ENCODE results near the gene ZBTB46. TPM values are rescaled to one million over a fixed set of nuclear protein-coding genes. Genes with fewer than 3 reads are reported as not detected.

Gene ZBTB46
- total RNA-seq, 1 donor from 2014 or later, result 0.58 TPM

GRCh38 chr20:63693733-63694583 is 137.1 kb downstream of the ZBTB46 start:
- no peak for DNase-seq (ENCODE audit: low read depth)
- H3K4me3 ChIP-seq (ENCODE audit: low read depth, low read length), result no peak overlapping the region
- TF ChIP-seq CTCF (conservative IDR thresholded peaks at IDR 0.05; ENCODE audit: low read depth, low read length), result no peak

Other genes with a start within 250 kb of the ZBTB46 start
- gene GMEB2, start 204.2 kb downstream of the ZBTB46 start, total RNA-seq, result 10.5 and 10.7 TPM in 2 replicates
- gene STMN3, start 177.8 kb downstream of the ZBTB46 start, total RNA-seq, result 64.5 and 112 TPM in 2 replicates
- 26.5 and 29.1 TPM in 2 replicates for gene RTEL1, start 173.0 kb downstream of the ZBTB46 start, total RNA-seq
- gene TNFRSF6B, start 134.6 kb downstream of the ZBTB46 start, total RNA-seq, result 509 and 817 TPM in 2 replicates
- gene ARFRP1, start 123.3 kb downstream of the ZBTB46 start, total RNA-seq, result 42.1 and 49.0 TPM in 2 replicates
- 36.5 and 57.2 TPM in 2 replicates for gene ZGPAT, start 123.2 kb downstream of the ZBTB46 start, total RNA-seq
- 6.5 and 19.1 TPM in 2 replicates for gene LIME1, start 94.6 kb downstream of the ZBTB46 start, total RNA-seq
- gene SLC2A4RG, start 91.5 kb downstream of the ZBTB46 start, total RNA-seq, result 91.5 and 91.9 TPM in 2 replicates
- not detected in 2 replicates for gene ABHD16B, start 30.2 kb upstream of the ZBTB46 start, total RNA-seq
- gene TPD52L2, start 34.0 kb upstream of the ZBTB46 start, total RNA-seq, result 112 and 128 TPM in 2 replicates
- 46.1 and 46.4 TPM in 2 replicates for gene DNAJC5, start 63.9 kb upstream of the ZBTB46 start, total RNA-seq
- gene UCKL1, start 125.2 kb upstream of the ZBTB46 start, total RNA-seq, result 16.2 and 35.7 TPM in 2 replicates
- 5.2 and 6.9 TPM in 2 replicates for gene ZNF512B, start 138.7 kb upstream of the ZBTB46 start, total RNA-seq
- gene SAMD10, start 148.4 kb upstream of the ZBTB46 start, total RNA-seq, result 9.5 and 10.8 TPM in 2 replicates
- 56.6 and 62.4 TPM in 2 replicates for gene PRPF6, start 149.9 kb upstream of the ZBTB46 start, total RNA-seq
- under 0.01 TPM in 1 of 2 replicates, not detected in the other for gene C20orf204, start 204.9 kb upstream of the ZBTB46 start, total RNA-seq
- gene SOX18, start 218.4 kb upstream of the ZBTB46 start, total RNA-seq, result not detected in 2 replicates
- 11.9 and 14.6 TPM in 2 replicates for gene TCEA2, start 231.9 kb upstream of the ZBTB46 start, total RNA-seq
- gene RGS19, start 248.3 kb upstream of the ZBTB46 start, total RNA-seq, result 19.7 and 21.8 TPM in 2 replicates
- 0.06 and 0.36 TPM in 2 replicates for gene OPRL1, start 248.8 kb upstream of the ZBTB46 start, total RNA-seq

All from epithelial cell of proximal tubule (primary cell).